ENCODE data around the gene CENPL.

DNA sequence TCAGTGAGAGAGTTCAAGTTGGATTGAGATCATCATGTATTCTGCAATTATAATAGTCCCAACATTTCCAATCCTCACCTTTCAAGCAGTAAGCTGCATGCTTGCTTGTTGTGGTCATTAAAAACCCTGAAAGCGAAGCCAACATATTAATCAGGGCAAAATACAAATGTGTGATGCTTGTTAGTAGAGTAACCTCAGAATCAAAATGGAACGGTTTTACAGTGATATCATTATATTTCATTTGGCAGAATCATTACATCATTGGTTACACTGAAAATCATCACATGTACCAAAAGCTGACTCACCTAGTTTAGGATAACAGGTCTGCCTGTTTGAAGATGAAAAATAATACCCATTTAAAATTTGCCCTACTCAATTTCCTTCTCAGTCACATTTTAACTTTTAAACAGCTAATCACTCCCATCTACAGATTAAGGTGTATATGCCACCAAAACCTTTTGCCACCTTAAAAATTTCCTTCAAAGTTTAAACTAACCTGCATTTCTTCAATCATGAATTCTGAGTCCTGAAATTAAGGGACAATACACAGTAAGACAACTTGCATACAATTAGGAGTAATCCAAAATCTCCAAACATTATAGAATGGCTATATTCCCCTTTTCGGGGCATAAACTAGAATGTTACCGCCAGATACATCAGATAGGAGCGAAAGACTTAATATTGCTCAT lies 39.6 kb upstream of the CENPL start:
- TF ChIP-seq GATA3 (IDR thresholded peaks at IDR 0.05; ENCODE audit: low read depth, low read length): no peak
- no peak for TF ChIP-seq GATA2 (IDR thresholded peaks at IDR 0.05; ENCODE audit: low read depth, low read length)

Measured in SH-SY5Y (cell line).